Measurements from ENCODE around the gene SORCS2.

Gene SORCS2

DNA sequence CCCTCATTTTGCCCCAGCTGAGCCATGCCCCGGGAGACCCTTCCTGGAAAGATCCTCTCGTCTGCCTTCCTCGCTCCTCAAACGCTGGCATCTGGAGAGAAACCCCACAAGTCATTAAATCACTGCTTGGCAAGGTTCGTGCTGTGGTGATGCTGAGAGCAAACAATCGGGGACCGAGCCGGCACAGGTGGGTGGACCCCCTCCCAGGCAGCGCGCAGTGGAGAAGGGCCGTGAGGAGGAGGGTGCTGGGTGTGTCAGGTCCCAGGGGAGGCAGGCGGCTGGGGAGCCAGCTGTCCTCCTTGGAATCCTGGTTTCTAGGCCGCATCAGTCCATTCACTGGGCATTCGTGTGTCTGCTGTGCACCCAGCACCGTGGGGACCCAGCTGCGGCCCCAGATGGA is 307.3 kb downstream of the SORCS2 start:
- no peak overlapping the region for H3K4me3 ChIP-seq (ENCODE audit: low read length)
- no peak for DNase-seq (ENCODE audit: low read depth)
- TF ChIP-seq, protein P1, sequence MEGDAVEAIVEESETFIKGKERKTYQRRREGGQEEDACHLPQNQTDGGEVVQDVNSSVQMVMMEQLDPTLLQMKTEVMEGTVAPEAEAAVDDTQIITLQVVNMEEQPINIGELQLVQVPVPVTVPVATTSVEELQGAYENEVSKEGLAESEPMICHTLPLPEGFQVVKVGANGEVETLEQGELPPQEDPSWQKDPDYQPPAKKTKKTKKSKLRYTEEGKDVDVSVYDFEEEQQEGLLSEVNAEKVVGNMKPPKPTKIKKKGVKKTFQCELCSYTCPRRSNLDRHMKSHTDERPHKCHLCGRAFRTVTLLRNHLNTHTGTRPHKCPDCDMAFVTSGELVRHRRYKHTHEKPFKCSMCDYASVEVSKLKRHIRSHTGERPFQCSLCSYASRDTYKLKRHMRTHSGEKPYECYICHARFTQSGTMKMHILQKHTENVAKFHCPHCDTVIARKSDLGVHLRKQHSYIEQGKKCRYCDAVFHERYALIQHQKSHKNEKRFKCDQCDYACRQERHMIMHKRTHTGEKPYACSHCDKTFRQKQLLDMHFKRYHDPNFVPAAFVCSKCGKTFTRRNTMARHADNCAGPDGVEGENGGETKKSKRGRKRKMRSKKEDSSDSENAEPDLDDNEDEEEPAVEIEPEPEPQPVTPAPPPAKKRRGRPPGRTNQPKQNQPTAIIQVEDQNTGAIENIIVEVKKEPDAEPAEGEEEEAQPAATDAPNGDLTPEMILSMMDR (conservative IDR thresholded peaks at IDR 0.05; ENCODE audit: low read length), result no peak

DNA sequence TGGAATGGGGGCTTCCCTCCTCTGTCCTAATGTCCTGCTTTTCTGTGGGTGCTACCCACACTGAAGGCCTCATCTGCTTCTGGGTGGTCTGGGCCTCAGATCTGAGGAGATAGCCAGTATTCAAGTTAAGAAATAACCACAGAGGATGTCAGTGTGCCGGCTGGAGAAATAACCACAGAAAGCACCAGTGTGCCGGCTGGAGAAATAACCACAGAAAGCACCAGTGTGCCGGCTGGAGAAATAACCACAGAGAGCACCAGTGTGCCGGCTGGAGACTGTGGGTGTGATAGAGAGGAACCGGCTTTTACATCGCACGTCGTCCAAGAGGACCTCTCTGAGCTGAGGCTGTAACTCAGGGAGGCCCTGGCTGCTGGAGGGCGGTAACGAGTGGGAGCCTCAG is 308.1 kb downstream of the SORCS2 start:
- TF ChIP-seq, protein P1 (conservative IDR thresholded peaks at IDR 0.05; ENCODE audit: low read length), result no peak
- DNase-seq (ENCODE audit: low read depth), result no peak
- no peak overlapping the region for H3K4me3 ChIP-seq (ENCODE audit: low read length)

DNA sequence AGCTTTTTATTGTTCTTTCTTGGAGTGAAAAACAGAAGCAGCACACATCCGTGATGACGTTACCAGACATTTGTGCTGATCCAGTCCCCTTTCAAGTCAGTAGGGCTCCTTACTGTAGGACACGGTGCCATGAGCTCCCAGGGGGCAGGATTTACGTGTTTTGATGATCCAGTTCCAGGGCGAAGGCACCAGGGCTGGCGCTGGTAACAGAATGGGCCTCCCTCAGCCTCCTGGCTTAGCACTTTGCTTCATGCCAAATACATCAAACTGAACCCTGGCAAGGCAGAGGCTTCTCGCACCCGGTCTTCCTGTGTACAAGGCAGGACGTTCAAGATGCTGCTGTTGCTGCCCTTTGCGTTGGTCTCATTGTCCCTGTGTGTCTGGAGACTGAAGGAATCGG is 309.0 kb downstream of the SORCS2 start:
- no peak overlapping the region for H3K4me3 ChIP-seq (ENCODE audit: low read length)
- TF ChIP-seq, protein P1 (conservative IDR thresholded peaks at IDR 0.05; ENCODE audit: low read length), result no peak
- DNase-seq (ENCODE audit: low read depth), result no peak

DNA sequence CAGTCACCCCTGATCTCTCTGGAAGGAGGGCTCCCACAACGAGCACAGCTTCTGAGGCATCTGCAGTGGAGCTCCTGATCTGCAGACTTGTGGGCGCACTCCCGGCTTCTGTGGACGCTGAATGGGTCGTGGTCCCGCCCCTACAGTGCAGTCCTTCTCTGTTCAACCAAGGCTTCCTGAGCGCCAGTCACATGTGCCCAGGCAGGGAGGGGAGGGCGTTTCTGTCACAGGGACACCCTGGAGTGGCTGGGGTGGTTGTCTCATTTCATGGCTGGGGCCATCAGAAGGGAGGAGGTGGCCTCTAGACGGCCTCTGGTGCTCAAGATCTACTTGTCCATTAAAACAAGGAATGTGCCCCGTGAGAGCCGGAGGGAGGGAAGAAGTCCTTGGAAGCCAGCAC is 309.5 kb downstream of the SORCS2 start:
- DNase-seq (ENCODE audit: low read depth), result no peak
- no peak overlapping the region for H3K4me3 ChIP-seq (ENCODE audit: low read length)
- TF ChIP-seq, protein P1 (conservative IDR thresholded peaks at IDR 0.05; ENCODE audit: low read length), result no peak

DNA sequence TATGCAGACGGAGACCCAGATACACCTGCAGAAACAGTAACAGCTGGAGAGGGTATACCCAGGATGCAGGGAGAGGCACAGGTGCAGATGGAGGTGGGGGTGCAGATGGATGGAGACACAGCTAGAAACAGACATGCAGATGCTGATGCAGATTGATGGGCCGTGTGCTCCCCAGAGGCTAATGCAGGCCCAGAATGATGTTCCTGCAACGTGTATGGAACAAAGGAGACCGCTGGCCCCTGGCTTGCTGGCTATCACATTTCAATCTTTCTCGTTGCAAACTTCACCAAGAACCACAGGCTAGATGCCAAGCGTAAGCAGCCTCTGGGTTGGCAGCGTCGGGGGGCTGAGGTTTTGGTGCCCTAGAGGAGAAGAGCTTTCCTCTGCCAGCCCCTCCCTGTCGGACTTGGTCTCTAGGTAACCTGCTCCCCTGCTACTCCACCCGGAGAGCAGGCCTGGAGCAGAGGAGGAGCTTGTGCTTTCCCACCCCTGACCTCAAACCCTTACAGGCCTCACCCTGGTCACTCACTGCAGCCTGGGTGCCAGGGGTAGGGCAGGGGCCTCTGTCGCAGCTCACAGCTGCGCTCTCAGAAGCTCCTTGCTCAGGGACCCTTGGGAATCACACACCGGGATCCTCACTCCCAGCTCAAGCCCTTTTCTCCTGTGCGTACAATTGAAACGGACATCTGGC is 311.4 kb downstream of the SORCS2 start:
- DNase-seq (ENCODE audit: low read depth), result no peak
- TF ChIP-seq, protein P1 (conservative IDR thresholded peaks at IDR 0.05; ENCODE audit: low read length), result no peak
- no peak overlapping the region for H3K4me3 ChIP-seq (ENCODE audit: low read length)

DNA sequence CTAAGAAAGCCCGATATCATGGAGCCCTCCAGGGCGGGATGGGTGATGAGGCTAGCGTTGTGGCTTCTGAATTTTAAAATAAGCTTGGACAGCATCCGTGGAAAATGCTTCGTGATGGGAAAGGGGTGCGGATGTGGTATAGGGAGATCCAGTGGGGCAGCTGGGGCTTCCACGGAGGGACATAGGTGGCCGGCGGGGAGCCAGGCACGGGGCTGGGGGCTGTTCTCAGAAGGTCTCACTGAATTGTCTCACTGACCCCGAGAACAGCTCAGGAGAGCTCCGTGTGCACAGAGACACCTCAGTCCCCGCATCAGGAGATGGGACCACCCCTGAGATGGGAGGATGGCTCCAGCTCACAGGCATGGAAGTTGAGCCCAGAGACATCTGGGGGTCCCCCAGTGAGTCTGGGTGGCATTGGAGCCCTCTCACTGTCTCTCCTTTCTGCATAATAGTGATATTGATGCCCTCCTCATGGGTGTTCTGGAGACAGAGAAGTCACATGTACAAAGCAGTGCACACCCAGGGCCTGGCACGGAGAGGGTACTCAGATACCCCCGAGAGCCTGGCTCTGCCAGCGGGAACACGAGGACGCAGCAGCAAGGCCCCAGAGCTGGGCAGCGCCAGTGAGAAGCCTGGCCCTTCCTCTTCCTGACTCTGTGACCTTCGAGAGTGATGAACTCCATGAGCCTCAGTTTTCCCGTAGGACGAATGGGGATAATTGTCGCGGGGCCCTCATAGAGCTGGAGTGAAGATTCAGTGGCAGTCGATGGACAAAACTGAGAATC is 313.0 kb downstream of the SORCS2 start:
- DNase-seq (ENCODE audit: low read depth), result no peak
- TF ChIP-seq, protein P1 (conservative IDR thresholded peaks at IDR 0.05; ENCODE audit: low read length), result no peak
- no peak overlapping the region for H3K4me3 ChIP-seq (ENCODE audit: low read length)

DNA sequence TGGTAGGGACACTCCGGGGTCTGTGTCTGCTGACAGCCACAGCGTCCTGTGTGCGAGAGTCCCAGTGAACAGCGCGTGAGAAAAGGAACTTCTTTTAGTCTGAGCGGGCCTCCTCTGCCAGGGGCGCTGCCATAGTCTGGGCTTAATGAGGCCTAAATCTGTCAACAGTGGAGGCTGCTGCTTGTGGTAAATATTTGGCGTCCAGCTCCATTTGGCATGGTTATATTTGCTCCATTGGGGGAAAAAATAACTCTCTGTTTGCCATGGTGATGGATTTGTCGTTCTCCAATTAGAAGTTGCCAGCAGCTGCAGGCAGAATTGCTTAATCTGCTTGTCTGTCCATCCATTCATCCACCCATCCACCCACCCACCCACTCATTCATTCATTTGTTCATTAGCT is 313.8 kb downstream of the SORCS2 start:
- DNase-seq (ENCODE audit: low read depth), result peak; percentile 84

More for the DNA sequence above, 313.8 kb downstream of the SORCS2 start:
- TF ChIP-seq, protein P1 (conservative IDR thresholded peaks at IDR 0.05; ENCODE audit: low read length), result no peak
- no peak overlapping the region for H3K4me3 ChIP-seq (ENCODE audit: low read length)

Data from AG10803 (cell line).